ENCODE results near the gene ILK. TPM values are rescaled to one million over a fixed set of nuclear protein-coding genes. Genes with fewer than 3 reads are reported as not detected.

Gene ILK
- total RNA-seq, 2 experiments from 2014 or later = 64.8 to 80.3 TPM

GRCh38 chr11:6618117-6619003 is 14.8 kb downstream of the ILK start:
- intact Hi-C loops (cut with micrococcal nuclease; ENCODE audit: unreplicated experiment) = no loop called here
- no peak overlapping the region for H3K27ac ChIP-seq (ENCODE audit: low read depth, low read length, poor library complexity, severe bottlenecking)
- H3K4me2 ChIP-seq (ENCODE audit: low read length) = peak overlapping the region; percentile 95
- DNase-seq (ENCODE audit: low spot score) = peak; percentile 12
- H3K9me3 ChIP-seq (ENCODE audit: low read length) = no peaks in the 10 kb centered on the region
- no TSS peak for BruUV-seq (replicated peaks)
- H2AFZ ChIP-seq (ENCODE audit: low read length) = 0 out of 2 replicates have a peak overlapping the region, but pooled peaks have one; percentile 67
- TF ChIP-seq CTCF (conservative IDR thresholded peaks at IDR 0.05; ENCODE audit: low read length) (no peak), EZH2phosphoT487 (IDR thresholded peaks at IDR 0.05; ENCODE audit: borderline replicate concordance, low read depth, low read length) (no peak)
- peaks cover 33% of the 10 kb centered on the region for H3K4me1 ChIP-seq (ENCODE audit: insufficient read depth, low read length, poor library complexity, severe bottlenecking)
- H3K4me3 ChIP-seq (ENCODE audit: low read depth, low read length, poor library complexity, severe bottlenecking) = peak overlapping the region; percentile 87
- no peaks in the 10 kb centered on the region; the same call in 1 of the 2 replicates for H3K79me2 ChIP-seq (ENCODE audit: insufficient read depth, low read depth, low read length)
- peaks cover 5% of the 10 kb centered on the region; the same call in 1 of the 2 replicates for H3K36me3 ChIP-seq (ENCODE audit: insufficient read depth, low read length)
- H3K9me2 ChIP-seq (ENCODE audit: insufficient read depth, low read length) = no peaks in the 10 kb centered on the region
- H4K20me1 ChIP-seq (ENCODE audit: insufficient read depth, low read length) = no peaks in the 10 kb centered on the region
- ChIA-PET CTCF (ENCODE audit: unreplicated experiment) (interaction anchor here (0.6 to 1.5 kb wide), 5 partner anchors 14 to 175 kb away, joined by 3 to 4 read pairs (median 3); partner anchors contain the start of gene MRPL17), POLR2A (interaction anchor here (0.5 to 2.5 kb wide), 18 partner anchors 9 to 519 kb away, joined by 3 to 13 read pairs (median 4); partner anchors contain the start of genes CNGA4, ILK, MRPL17 and RRP8)

DNA sequence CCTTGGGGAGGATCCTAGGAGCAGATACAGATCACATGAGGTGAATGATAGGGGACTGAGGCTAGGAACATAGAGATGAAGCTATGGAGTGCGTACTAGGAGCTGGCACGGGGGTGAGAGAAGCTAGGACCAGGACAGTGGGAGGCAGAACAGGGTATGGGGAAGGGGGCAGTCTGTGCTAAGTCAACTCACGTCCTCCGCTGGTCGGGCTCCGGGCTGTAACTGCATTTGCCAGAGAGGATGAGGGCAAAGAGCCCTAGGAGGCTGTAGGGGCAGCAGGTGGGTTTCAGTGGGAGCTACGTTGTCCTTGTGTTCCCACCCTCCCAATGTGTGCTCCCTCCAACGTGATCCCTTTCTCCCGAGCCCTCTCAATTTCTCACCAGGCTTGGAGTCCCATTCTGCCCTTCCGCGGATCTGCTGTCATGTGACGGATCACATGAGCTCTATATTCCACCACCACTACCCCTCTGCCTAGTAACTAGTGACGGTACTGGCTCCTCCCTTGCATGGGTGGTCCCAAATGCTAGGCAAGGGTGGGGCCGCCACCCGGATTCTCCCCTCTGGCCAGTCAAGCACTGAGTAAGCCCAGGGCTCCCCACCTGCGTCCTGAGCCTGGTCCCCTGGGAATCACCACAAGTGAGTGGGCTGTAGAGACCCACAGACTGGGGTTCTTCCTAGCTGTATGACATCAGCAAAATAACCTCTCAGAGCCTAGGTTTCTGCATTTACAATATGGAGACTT is 15.6 kb downstream of the ILK start, which contains the start of gene TPP1:
Gene TPP1, minus strand, starts transcription at position 419 of the 742 bp plus-strand sequence. Its CDS starts 22 bp downstream, at position 397.
- H4K20me1 ChIP-seq (ENCODE audit: insufficient read depth, low read length) = no peaks in the 10 kb centered on the region
- POLR2A ChIA-PET = interaction anchor here (0.5 to 2.5 kb wide), 15 partner anchors 9 to 520 kb away, joined by 3 to 13 read pairs (median 5); partner anchors contain the start of genes CNGA4 and MRPL17
- CTCF ChIA-PET (ENCODE audit: unreplicated experiment) = interaction anchor here (0.6 to 1.5 kb wide), 4 partner anchors 15 to 87 kb away, joined by 3 to 4 read pairs (median 4); partner anchors contain the start of gene MRPL17
- no peaks in the 10 kb centered on the region; the same call in 1 of the 2 replicates for H3K79me2 ChIP-seq (ENCODE audit: insufficient read depth, low read depth, low read length)
- peaks cover 32% of the 10 kb centered on the region for H3K4me1 ChIP-seq (ENCODE audit: insufficient read depth, low read length, poor library complexity, severe bottlenecking)
- DNase-seq (ENCODE audit: low spot score) = peak; percentile 94
- H3K4me3 ChIP-seq (ENCODE audit: low read depth, low read length, poor library complexity, severe bottlenecking) = peak within 1 kb of the TSS; percentile 87
- H2AFZ ChIP-seq (ENCODE audit: low read length) = peak within 1 kb of the TSS; percentile 67; the same call in 1 of the 2 replicates
- peaks cover 5% of the 10 kb centered on the region; the same call in 1 of the 2 replicates for H3K36me3 ChIP-seq (ENCODE audit: insufficient read depth, low read length)
- no peaks in the 10 kb centered on the region for H3K9me3 ChIP-seq (ENCODE audit: low read length)
- BruUV-seq (replicated peaks) = no TSS peak
- TF ChIP-seq EZH2phosphoT487 (IDR thresholded peaks at IDR 0.05; ENCODE audit: borderline replicate concordance, low read depth, low read length) (no peak), CTCF (conservative IDR thresholded peaks at IDR 0.05; ENCODE audit: low read length) (no peak)
- intact Hi-C loops (cut with micrococcal nuclease; ENCODE audit: unreplicated experiment) = no loop called here
- no peaks in the 10 kb centered on the region for H3K9me2 ChIP-seq (ENCODE audit: insufficient read depth, low read length)
- no peak within 1 kb of the TSS for H3K27ac ChIP-seq (ENCODE audit: low read depth, low read length, poor library complexity, severe bottlenecking)
- peak within 1 kb of the TSS; percentile 95 for H3K4me2 ChIP-seq (ENCODE audit: low read length)
